Upper lobe of left lung (tissue), 6 donors: Measurements from ENCODE around the gene SCRN3. TPM values are rescaled to one million over a fixed set of nuclear protein-coding genes. Genes with fewer than 3 reads are reported as not detected.
"Not testable (repeated sequence)": the region's sequence is repeated elsewhere in the genome, so short reads cannot be mapped to it uniquely, and the experiment has no call there.

ENCODE experiments used
- ATAC-seq, 2 donors: fragments of 200-7000 bp; cut with Tn5 transposase; one replicate each; pipeline ENCODE4 v1.9.1; 2022; ENCODE audit warnings: mild to moderate bottlenecking in 2 of 2, moderate library complexity in 2 of 2; ENCODE audit not compliant: low FRiP score in 2 of 2
- DNase-seq, 2 donors: peaks; one replicate each; pipeline ENCODE4 v3.0.0-alpha.2; 2019 to 2020
- H3K27ac ChIP-seq, 4 donors: fragments of 200-600 bp; sonication (generic); one replicate each; pipeline ENCODE4 v1.5.1; 2016 to 2019
- H3K27me3 ChIP-seq, 4 donors: fragments of 200-600 bp; sonication (generic); one replicate each; pipeline ENCODE4 v1.5.1; 2017 to 2019
- H3K36me3 ChIP-seq, 4 donors: fragments of 200-600 bp; sonication (generic); one replicate each; pipeline ENCODE4 v1.5.1; 2016 to 2019
- H3K4me1 ChIP-seq, 4 donors: fragments of 200-600 bp; sonication (generic); one replicate each; pipeline ENCODE4 v1.5.1; 2018 to 2019
- H3K4me3 ChIP-seq, 4 donors: fragments of 200-600 bp; sonication (generic); one replicate each; pipeline ENCODE4 v1.5.1; 2017 to 2019; ENCODE audit warnings: mild to moderate bottlenecking in 2 of 4, moderate library complexity in 1 of 4
- H3K9me3 ChIP-seq, 4 donors: fragments of 200-600 bp; sonication (generic); one replicate each; pipeline ENCODE4 v1.5.1; 2018 to 2019
- CTCF ChIP-seq, 6 experiments: fragments of 450-650 bp in 4 of 6; fragments of 200-600 bp in 2 of 6; sonication (generic) in 2 of 6; IDR thresholded peaks; one replicate each; pipeline ENCODE4 v1.5.1; 2016 to 2019; ENCODE audit warnings: antibody characterized with exemption in 6 of 6
- EP300 ChIP-seq, 4 donors: sonication (generic); formaldehyde crosslinking; IDR thresholded peaks; one replicate each; pipeline ENCODE4 v1.5.1; 2017; ENCODE audit warnings: antibody characterized with exemption in 4 of 4, control low read depth in 2 of 4
- POLR2A ChIP-seq, 4 donors: fragments of 450-650 bp; IDR thresholded peaks; one replicate each; pipeline ENCODE4 v1.5.1; 2016 to 2017; ENCODE audit warnings: antibody characterized with exemption in 4 of 4, mild to moderate bottlenecking in 2 of 4
- POLR2AphosphoS5 ChIP-seq, 2 donors: sonication (generic); formaldehyde crosslinking; IDR thresholded peaks; one replicate each; pipeline ENCODE4 v1.5.1; 2017; ENCODE audit warnings: antibody characterized with exemption in 2 of 2
- WGBS, 2 donors: methylation state at CpG; one replicate each; pipeline ENCODE4 v1.1.5; 2017 to 2018; 5-methylcytosine and 5-hydroxymethylcytosine counted together
- total RNA-seq, 6 donors: library from RNA; depleted of rRNA in 4 of 6; stranded (reverse); fragments of >200 nt in 4 of 6; gene quantifications; one replicate each; pipeline versions ENCODE4 v1.1.0 to v1.2.1, GENCODE V29; 2016 to 2021
- donor health status: DM: no; HTN: no; CAD: no; lungs with moderate emphysema.
- donor health status: DM: no; HTN: yes; CAD: no; lungs with severe emphysema.

SCRN3 gene
- total RNA-seq, 6 donors from 2014 or later, result 5.1 to 43.0 (median 21.7) TPM

- H3K4me3 ChIP-seq, result no peak overlapping the region
- no peak for TF ChIP-seq CTCF (IDR thresholded peaks at IDR 0.05)
- TF ChIP-seq EP300 (IDR thresholded peaks at IDR 0.05), result no peak
- no peak for TF ChIP-seq POLR2AphosphoS5 (IDR thresholded peaks at IDR 0.05)
- no peak for TF ChIP-seq POLR2A (IDR thresholded peaks at IDR 0.05)
- H3K27me3 ChIP-seq, result no peaks in the 10 kb centered on the region
- H3K9me3 ChIP-seq, result peaks cover 0 to 8% (median 2%) of the 10 kb centered on the region in 4 donors
- no peak overlapping the region for H3K27ac ChIP-seq
- 77 to 100% methylated on average over 1 of the region's 1 CpG for WGBS, 2 donors
- no peaks in the 10 kb centered on the region for H3K4me1 ChIP-seq
- ATAC-seq (no peak), DNase-seq (no peak)
- peaks cover 6 to 67% (median 39%) of the 10 kb centered on the region in 4 donors for H3K36me3 ChIP-seq
Measured at GRCh38 chr2:174368691-174369090, 26.8 kb upstream of the SCRN3 start.

- H3K4me3 ChIP-seq, result no peak overlapping the region
- H3K36me3 ChIP-seq, result peaks cover 18 to 90% (median 59%) of the 10 kb centered on the region in 4 donors
- WGBS, 2 donors, result 83 to 94% methylated on average over 2 of the region's 2 CpGs
- ATAC-seq (no peak), DNase-seq (no peak)
- no peak for TF ChIP-seq POLR2AphosphoS5 (IDR thresholded peaks at IDR 0.05)
- no peak for TF ChIP-seq EP300 (IDR thresholded peaks at IDR 0.05)
- no peak for TF ChIP-seq POLR2A (IDR thresholded peaks at IDR 0.05)
- TF ChIP-seq CTCF (IDR thresholded peaks at IDR 0.05), result no peak
- no peak overlapping the region for H3K27ac ChIP-seq
- no peaks in the 10 kb centered on the region for H3K9me3 ChIP-seq
- H3K27me3 ChIP-seq, result no peaks in the 10 kb centered on the region
- no peaks in the 10 kb centered on the region for H3K4me1 ChIP-seq
Measured at GRCh38 chr2:174376967-174377366, 18.6 kb upstream of the SCRN3 start.

GRCh38 chr2:174383796-174384195 lies 11.7 kb upstream of the SCRN3 start:
- H3K36me3 ChIP-seq, result peaks cover 13 to 77% (median 26%) of the 10 kb centered on the region in 4 donors
- no peak for ATAC-seq
- WGBS, 2 donors, result 62 to 67% methylated on average over 1 of the region's 1 CpG

GRCh38 chr2:174385201-174385600 lies 10.3 kb upstream of the SCRN3 start:
- ATAC-seq (no peak), DNase-seq (no peak)
- peaks cover 6 to 71% (median 16%) of the 10 kb centered on the region in 4 donors for H3K36me3 ChIP-seq
- no peaks in the 10 kb centered on the region for H3K9me3 ChIP-seq
- H3K27me3 ChIP-seq, result no peaks in the 10 kb centered on the region
- TF ChIP-seq CTCF (IDR thresholded peaks at IDR 0.05) (no peak), EP300 (IDR thresholded peaks at IDR 0.05) (no peak), POLR2AphosphoS5 (IDR thresholded peaks at IDR 0.05) (no peak), POLR2A (IDR thresholded peaks at IDR 0.05) (no peak)
- no peak overlapping the region for H3K27ac ChIP-seq
- H3K4me3 ChIP-seq, result no peak overlapping the region
- WGBS, 2 donors, result 88 to 89% methylated on average over 3 of the region's 3 CpGs
- H3K4me1 ChIP-seq, result peaks cover 0 to 3% (median 0%) of the 10 kb centered on the region in 4 donors

More at GRCh38 chr2:174383796-174384195, 11.7 kb upstream of the SCRN3 start:
- Histone ChIP-seq H3K27ac (peak overlapping the region in 1 of 4 donors; percentile 69), H3K9me3 (no peaks in the 10 kb centered on the region), H3K4me1 (no peaks in the 10 kb centered on the region), H3K27me3 (no peaks in the 10 kb centered on the region), H3K4me3 (no peak overlapping the region)
- TF ChIP-seq CTCF (IDR thresholded peaks at IDR 0.05) (no peak), POLR2A (IDR thresholded peaks at IDR 0.05) (no peak), POLR2AphosphoS5 (IDR thresholded peaks at IDR 0.05) (no peak), EP300 (IDR thresholded peaks at IDR 0.05) (no peak)
- DNase-seq, result no peak

- Histone ChIP-seq H3K4me1 (peaks cover 8 to 15% (median 12%) of the 10 kb centered on the region in 4 donors), H3K36me3 (peaks cover 0 to 51% (median 9%) of the 10 kb centered on the region in 4 donors)
- not testable (repeated sequence) for H3K27me3 ChIP-seq, H3K9me3 ChIP-seq, H3K27ac ChIP-seq, ATAC-seq, DNase-seq, H3K4me3 ChIP-seq
- WGBS, 2 donors, result 92 to 94% methylated on average over 3 of the region's 3 CpGs
Measured at GRCh38 chr2:174388706-174389105, 6.8 kb upstream of the SCRN3 start.
